OCI-LY3 (cell line): ENCODE results near the gene MORN5.

ENCODE experiments used
- CTCF ChIP-seq: fragments of 200-600, 300-600 bp; sonication (generic); IDR thresholded peaks from 2 replicates; pipeline ENCODE4 v1.5.1; 2014; ENCODE audit warnings: antibody characterized with exemption, low read length, low read depth
- EZH2phosphoT487 ChIP-seq: fragments of 200-600 bp; shearing (Covaris generic); IDR thresholded peaks from 2 replicates; pipeline ENCODE4 v1.6.1; 2018; ENCODE audit warnings: antibody characterized with exemption, mixed run types, low read depth

GRCh38 chr9:122118343-122119165 lies 41.2 kb upstream of the MORN5 start:
- TF ChIP-seq CTCF (no peak), EZH2phosphoT487 (no peak)
